Right lobe of liver (tissue), 4 donors: ENCODE data around the gene NEURL1.

Experiments used
- CTCF ChIP-seq, 4 donors: fragments of 200-600 bp in 3 of 4; fragments of 450-650 bp in 1 of 4; IDR thresholded peaks; one replicate each; pipeline versions ENCODE4 v1.5.1 to v1.8.0; 2016 to 2022; ENCODE audit warnings: antibody characterized with exemption in 4 of 4, mild to moderate bottlenecking in 2 of 4
- POLR2A ChIP-seq: fragments of 450-650 bp; IDR thresholded peaks from one replicate; pipeline ENCODE4 v1.6.1; 2017; ENCODE audit warnings: antibody characterized with exemption, mild to moderate bottlenecking
- donor health status: DM: no; HTN: no; CAD: no.
- donor health status: DM: no; HTN: no; CAD: no.
- donor health status: DM: no; HTN: yes; CAD: no.

- TF ChIP-seq CTCF (IDR thresholded peaks at IDR 0.05), result no peak
- TF ChIP-seq POLR2A, result no peak
These were observed 136.1 kb downstream of the NEURL1 start for GRCh38 chr10:103629581-103629980.
